HEK293 (cell line): Measurements from ENCODE around the gene HOXB9.

ENCODE experiments used
- BCL11A ChIP-seq: fragments of 450-650 bp; formaldehyde crosslinking; IDR thresholded peaks from 2 replicates; pipeline ENCODE4 v1.5.1; 2016; ENCODE audit warnings: low read depth, missing biosample characterization, missing genetic modification characterization
- CTCF ChIP-seq: fragments of 450-650 bp; formaldehyde crosslinking; IDR thresholded peaks from 2 replicates; pipeline ENCODE4 v1.5.1; 2016; ENCODE audit warnings: missing biosample characterization, missing genetic modification characterization
- KLF1 ChIP-seq: fragments of 450-650 bp; formaldehyde crosslinking; IDR thresholded peaks from 2 replicates; pipeline ENCODE4 v1.5.1; 2016; ENCODE audit warnings: missing biosample characterization, missing genetic modification characterization
- REST ChIP-seq: fragments of 450-650 bp; formaldehyde crosslinking; IDR thresholded peaks from 2 replicates; pipeline ENCODE4 v1.5.1; 2016; ENCODE audit warnings: missing biosample characterization, missing genetic modification characterization
- TCF7L2 ChIP-seq: IDR thresholded peaks from 2 replicates; pipeline ENCODE4 v1.6.1; 2011; ENCODE audit warnings: low read depth, mild to moderate bottlenecking, inconsistent platforms, low read length, moderate library complexity, borderline replicate concordance
- ZBTB10 ChIP-seq: fragments of 450-650 bp; formaldehyde crosslinking; IDR thresholded peaks from 2 replicates; pipeline ENCODE4 v1.5.1; 2016; ENCODE audit warnings: missing biosample characterization, missing genetic modification characterization
- ZBTB26 ChIP-seq: fragments of 450-650 bp; formaldehyde crosslinking; optimal IDR thresholded peaks from 2 replicates; pipeline ENCODE3; 2016; ENCODE audit warnings: missing biosample characterization, mild to moderate bottlenecking, missing genetic modification characterization
- ZFP37 ChIP-seq: fragments of 450-650 bp; formaldehyde crosslinking; IDR thresholded peaks from 2 replicates; pipeline ENCODE4 v1.5.1; 2016; ENCODE audit warnings: missing biosample characterization, missing genetic modification characterization
- ZNF639 ChIP-seq: fragments of 450-650 bp; formaldehyde crosslinking; IDR thresholded peaks from 2 replicates; pipeline ENCODE4 v1.5.1; 2016; ENCODE audit warnings: missing biosample characterization, missing genetic modification characterization
- ZNF654 ChIP-seq: fragments of 450-650 bp; formaldehyde crosslinking; IDR thresholded peaks from 2 replicates; pipeline ENCODE4 v1.5.1; 2016; ENCODE audit warnings: low read depth, missing biosample characterization, missing genetic modification characterization
- ZNF747 ChIP-seq: fragments of 450-650 bp; formaldehyde crosslinking; IDR thresholded peaks from 2 replicates; pipeline ENCODE4 v1.5.1; 2016; ENCODE audit warnings: missing biosample characterization, missing genetic modification characterization
- ZNF777 ChIP-seq: fragments of 450-650 bp; formaldehyde crosslinking; IDR thresholded peaks from 2 replicates; pipeline ENCODE4 v1.5.1; 2017; ENCODE audit warnings: missing biosample characterization, missing genetic modification characterization, borderline replicate concordance

- no peak for TF ChIP-seq CTCF (tag by site-specific recombination)
- no peak for TF ChIP-seq ZNF777
- TF ChIP-seq ZBTB26 = no peak
- no peak for TF ChIP-seq ZBTB10
- no peak for TF ChIP-seq ZFP37 (tag by site-specific recombination)
- TF ChIP-seq REST (tag by site-specific recombination) = no peak
- no peak for TF ChIP-seq ZNF747 (tag by site-specific recombination)
- TF ChIP-seq ZNF639 (tag by site-specific recombination) = no peak
- TF ChIP-seq BCL11A (tag by site-specific recombination) = no peak
- TF ChIP-seq KLF1 = no peak
- no peak for TF ChIP-seq TCF7L2
- TF ChIP-seq ZNF654 (tag by site-specific recombination) = no peak
Measured at GRCh38 chr17:48621410-48622392, 4.5 kb downstream of the HOXB9 start.
